GM12891 (cell line): ENCODE results near the gene MAP10.

Experiments
- POLR2A ChIP-seq: IDR thresholded peaks from 2 replicates; pipeline ENCODE4 v1.6.1; 2011; ENCODE audit warnings: low read depth, low read length, control low read depth
- POLR2AphosphoS5 ChIP-seq: IDR thresholded peaks from 2 replicates; pipeline ENCODE4 v1.6.1; 2011; ENCODE audit warnings: low read depth, low read length, control low read depth
- POU2F2 ChIP-seq: IDR thresholded peaks from 2 replicates; pipeline ENCODE4 v1.6.1; 2011; ENCODE audit warnings: low read depth, mild to moderate bottlenecking, control low read depth, low read length, moderate library complexity

DNA sequence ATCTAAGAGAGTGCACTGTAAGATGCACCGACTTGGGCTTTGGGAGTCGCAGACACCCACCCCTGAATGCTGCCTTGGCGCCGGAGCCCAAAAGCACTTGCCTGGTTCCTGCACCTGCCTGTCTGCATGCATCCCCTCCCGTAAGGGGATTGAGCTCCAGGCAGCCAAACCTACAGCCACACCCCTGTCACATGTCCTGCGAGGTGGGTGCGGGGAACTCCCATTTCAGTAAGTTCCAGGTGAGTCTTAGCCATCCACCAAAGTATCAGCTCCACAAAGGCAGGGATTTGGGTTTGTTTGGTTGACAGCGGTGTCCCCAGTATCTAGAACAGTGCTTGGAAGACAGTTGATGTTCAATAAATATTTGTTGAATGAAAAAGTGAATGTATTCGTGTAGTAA lies 31.5 kb upstream of the MAP10 start:
- TF ChIP-seq POLR2A, result no peak
- TF ChIP-seq POLR2AphosphoS5, result no peak
- TF ChIP-seq POU2F2, result no peak
